NCI-H2171 (cell line): ENCODE results near the gene TMEM259.

Source experiments
- DNase-seq: peaks from one replicate; lab custom pipeline; 2025; lab: John Stamatoyannopoulos, UW

The TMEM259 gene

DNA sequence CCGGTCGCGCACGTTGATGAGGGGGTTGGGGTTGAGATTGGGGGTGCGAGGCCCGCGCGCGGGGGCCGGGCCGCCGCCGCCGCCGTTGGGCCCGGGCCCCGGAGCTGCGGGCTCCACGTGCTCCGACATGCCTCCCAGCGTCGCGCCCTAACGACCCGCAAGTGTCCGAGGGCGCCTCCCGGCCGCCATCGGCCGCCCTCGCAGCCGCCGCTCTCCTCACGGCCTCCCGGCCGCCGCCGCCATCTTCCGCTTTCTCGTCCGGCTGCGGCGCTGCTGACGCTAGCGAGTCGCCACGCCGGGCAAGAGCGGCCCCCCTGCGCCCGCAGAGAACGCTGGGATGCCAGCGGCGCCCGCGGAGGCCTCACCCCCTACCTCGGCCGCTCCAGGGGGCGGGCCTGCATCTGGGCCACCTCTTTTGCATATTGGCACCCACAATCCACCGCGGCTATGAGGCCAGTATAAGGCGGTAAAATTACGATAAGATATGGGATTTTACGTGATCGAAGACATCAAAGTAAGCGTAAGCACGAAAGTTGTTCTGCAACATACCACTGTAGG is at the start of gene TMEM259:
Gene TMEM259, minus strand, starts transcription at position 256 of the 558 bp plus-strand sequence. Its CDS starts 127 bp downstream, at position 129.
- DNase-seq = peak; percentile 96

DNA sequence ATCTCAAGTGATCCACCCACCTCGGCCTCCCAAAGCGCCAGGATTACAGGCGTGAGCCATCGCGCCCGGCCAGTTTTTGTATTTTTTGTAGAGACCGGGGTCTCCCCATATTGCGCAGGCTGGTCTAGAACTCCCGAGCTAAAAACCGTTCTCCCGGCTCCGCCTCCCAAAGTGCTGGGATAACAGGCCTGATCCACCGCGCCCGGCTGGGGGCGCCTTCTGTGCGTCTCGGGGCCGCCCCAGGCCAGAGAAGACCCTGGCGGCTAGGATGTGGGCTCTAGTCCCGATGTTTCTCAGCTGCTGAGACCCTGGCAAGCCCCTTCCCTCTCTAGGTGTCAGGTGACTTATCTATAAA is 49.6 kb upstream of the TMEM259 start:
- DNase-seq = no peak

DNA sequence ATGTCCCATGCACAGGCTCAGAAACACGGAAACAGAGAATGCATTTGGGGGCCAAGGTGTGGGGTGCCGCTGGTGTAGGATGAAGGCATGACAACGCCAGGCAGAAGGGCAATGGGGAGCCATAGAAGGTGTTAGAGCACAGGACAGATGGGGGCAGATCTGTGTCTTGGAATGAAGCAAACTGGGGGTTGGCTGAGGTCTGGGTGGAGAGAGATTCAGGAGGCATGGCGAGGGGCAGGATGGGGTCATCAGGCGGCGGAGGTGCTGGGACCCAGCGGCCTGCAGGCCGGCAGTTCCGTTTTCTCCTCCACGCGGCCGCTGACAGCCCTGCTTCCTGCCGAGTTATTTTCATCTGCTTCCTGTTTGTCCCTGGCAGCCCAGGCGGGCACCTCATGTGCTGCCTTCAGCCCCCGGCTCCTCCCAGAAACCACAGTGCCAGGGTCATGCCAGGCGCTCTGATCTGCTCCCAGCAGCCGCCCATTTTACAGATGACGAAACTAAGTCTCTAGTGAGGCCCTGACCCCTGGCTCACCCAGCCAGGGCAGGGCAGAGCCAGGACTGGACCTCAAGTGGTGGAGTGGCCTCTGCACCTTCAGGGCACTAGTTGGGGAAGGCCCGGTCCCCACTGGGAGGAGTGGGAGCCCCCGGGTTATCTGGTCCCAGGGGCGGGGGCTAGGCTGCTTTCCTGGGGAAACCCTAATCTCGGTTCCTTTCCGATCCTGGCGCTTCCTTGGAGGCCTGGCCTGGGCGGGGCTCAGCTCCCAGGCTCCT is 48.3 kb upstream of the TMEM259 start:
- DNase-seq = no peak

DNA sequence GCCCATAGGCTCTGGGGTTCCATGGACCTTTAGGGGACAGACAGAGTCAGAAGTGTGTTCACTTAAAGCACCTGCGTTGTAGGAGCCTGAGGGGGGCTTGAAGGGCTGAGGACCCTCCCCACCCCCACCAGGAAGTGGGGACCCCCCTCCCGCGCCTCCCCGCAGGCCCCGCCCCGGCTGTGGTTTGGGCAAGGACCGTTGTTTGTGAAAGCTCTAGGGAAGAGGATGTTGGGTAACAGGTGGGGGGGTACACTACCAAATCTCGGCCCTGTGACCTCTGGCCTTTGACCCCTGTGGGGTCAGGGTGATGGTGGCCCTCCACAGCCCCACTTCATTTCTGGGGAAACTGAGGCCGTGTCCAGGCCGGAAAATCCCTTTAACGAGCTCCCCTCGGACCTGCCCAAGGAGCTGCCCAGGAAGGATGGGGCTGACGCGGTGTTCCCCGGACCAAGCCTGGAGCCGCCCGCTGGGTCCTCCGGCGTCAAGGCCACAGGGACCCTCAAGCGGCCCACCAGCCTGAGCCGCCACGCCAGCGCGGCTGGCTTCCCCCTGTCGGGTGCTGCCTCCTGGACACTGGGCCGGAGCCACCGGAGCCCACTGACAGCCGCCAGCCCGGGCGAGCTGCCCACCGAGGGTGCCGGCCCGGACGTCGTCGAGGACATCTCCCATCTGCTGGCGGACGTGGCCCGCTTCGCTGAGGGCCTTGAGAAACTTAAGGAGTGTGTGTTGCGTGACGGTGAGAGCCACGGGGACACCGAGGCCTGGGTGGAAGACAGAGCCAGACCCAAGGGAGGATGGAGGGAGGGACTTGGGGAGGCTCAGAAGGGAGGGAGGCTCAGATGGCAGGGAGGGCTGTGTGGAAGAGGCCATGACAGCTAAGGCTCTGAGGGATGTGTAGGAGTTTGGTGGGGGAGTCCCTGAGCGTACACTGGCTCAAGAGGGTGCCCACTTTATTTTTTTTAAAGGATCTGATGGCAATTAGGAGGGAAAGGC is 47.4 kb upstream of the TMEM259 start:
- no peak for DNase-seq

DNA sequence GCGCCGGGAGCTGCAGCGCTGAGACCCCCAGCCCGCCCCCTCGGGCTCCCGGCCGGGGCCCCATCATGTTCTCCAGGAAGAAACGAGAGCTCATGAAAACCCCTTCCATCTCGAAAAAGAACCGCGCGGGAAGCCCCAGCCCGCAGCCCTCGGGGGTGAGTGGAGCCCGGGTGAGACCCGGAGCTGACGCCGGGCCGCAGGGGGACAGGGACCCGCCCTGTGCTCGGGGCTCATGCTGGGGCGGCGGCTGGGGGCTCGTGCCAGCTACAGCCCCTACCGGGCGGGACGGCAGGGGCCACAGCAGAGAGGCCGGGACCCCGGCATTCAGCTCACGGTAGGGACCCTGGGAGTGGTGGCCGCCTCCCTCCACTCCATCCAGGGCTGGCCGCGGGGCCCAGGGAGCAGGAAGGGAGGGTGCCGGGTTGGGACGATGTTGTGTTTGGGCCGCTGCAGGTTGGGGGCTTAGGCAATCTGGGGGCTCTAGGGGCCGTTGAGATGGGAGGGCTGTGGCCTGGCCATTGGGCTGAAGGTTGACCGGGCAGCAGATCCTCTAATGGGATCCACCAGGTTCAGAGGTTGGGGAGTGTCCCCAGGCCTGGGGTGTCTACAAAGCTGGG is 46.5 kb upstream of the TMEM259 start:
- DNase-seq = no peak

DNA sequence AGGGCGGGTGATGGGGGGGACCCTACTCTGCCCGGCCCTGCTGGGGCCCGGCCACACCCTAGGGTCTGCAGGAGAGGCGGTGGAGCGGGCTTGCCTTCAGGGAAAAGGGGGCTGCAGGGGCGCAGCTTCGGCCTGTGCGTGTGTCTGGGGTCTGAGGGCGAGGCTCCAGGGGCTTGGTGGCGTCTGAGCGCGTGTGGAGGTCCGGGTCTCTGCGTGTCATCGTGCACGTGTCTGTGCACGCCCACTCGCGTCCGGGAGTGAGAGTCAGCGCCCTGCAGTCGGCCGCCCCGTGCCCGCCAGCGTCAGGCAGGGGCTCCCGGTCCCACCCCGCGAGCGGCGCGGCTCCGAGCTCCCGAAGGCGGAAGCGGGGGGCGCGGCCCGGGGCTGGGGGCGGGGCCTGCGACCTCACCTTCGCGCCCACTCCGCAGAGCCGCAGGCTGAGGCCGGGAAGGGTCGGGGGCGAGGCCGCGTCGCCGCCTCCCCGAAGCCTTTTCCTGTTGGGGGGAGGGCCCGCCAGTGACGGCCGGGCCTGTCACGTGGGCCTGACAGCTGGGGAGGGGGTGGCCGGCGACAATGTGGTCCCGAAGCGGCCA is 45.9 kb upstream of the TMEM259 start, which contains the start of gene ARHGAP45:
Gene ARHGAP45, plus strand, starts transcription at position 420 of the 593 bp plus-strand sequence. CDS start 239 bp downstream, outside the sequence.
- DNase-seq = no peak

DNA sequence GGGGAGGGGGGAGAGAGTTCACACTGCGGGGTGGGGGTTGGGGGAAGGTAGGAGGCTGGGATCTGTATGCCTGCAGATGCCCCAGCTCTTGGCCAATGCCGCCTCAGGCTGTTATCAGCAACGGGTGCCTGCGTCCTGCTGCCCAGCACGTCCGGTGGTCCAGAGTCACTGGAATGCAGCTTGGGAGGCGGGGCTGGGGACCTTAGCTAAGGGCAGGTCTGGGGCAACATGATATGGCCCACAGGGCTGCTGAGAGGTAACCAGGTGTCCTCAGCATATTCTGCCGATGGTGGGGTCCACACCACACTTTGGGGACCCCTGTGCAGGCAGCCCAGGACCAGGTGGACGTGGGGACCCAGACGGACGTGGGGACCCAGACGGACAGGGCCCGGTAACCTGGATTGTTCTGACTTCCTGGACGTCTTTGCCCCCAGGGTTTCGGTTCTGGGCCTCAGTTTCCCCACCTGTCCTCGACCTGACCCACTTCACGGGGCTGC is 45.4 kb upstream of the TMEM259 start:
- DNase-seq = no peak

DNA sequence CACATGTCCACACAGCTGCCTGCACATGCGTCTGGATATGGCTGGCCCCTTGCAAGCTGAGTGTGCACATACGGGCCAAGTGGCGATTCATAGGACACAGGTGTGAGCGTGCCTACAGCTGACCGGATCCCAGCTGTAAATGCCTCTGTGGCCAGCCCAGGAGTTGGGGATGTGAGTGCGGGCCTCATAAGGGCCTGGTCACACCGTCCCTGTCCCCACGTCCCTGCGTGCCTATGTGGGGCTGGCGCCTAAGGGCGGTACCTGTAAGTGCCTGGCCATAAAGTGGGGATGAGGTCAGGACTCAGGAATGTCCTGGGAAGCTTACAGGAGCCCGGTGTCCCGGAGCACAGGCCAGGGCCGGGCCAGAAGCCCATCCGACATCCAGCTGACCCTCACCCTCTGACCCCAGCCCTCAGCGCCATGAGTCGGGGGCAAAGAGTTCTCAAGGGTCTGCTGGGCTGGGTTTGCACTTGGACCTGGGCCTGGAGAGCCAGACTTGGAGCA is 44.7 kb upstream of the TMEM259 start:
- no peak for DNase-seq

DNA sequence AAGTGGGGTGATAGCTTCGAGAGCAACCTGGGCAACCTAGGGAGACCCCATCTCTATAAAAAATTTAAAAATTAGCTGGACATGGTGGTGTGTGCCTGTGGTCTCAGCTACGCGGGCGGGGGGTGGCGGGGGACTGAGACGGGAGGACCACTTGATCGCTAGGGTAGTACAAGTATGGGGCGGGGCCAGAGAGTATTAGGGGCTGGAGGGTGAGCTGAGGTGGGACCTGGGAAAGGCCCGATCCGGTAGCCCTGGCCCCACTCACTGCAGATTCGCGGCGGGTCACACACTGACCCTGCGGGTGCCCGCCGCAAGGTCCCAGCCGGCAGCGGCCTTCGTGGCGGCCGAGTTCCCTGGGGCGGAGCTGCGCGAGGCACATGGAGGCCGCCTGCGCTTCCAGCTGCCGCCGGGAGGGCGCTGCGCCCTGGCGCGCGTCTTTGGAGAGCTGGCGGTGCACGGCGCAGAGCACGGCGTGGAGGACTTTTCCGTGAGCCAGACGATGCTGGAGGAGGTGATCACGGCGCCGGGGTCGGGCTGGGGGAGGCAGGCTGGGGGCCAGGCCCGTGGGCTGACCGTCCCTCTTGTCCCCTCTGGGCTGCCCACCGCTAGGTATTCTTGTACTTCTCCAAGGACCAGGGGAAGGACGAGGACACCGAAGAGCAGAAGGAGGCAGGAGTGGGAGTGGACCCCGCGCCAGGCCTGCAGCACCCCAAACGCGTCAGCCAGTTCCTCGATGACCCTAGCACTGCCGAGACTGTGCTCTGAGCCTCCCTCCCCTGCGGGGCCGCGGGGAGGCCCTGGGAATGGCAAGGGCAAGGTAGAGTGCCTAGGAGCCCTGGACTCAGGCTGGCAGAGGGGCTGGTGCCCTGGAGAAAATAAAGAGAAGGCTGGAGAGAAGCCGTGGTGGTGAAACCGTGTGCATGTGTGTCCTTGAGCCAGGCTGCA is 44.0 kb upstream of the TMEM259 start:
- peak; percentile 67 for DNase-seq

DNA sequence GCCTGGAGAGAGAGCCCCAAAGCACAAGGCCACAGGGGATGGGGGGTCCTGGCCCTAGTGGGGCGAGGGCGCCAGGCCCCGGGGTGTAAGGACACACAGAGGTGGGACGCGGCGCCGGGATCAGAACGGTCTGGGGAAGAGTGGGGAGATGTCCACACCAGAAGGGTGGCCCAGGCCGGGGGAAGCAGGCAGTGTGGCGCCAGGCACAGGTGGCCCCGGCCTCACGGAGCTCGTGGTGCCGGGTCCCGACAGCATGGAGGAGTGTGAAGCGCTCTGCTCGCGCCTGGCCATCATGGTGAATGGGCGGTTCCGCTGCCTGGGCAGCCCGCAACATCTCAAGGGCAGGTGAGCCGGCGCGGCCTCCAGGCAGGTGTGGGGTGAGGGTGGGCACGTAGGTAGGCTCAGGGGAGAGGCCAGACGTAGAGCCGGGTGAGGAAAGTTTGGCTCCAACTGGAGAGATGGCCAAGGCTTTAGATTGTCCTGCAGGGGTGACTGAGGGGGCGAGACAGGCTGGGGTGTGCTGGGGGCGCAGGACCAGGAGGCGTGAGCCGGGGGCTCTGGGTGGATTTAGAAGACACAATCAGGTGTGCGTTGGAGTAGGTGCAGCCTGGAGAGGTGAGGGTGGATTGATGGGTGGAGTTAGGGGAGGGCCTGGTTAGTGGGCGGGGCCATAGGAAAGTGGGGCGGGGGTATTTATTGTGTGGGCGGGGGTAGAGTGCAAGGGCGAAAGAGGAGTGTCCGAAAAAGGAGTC is 43.2 kb upstream of the TMEM259 start:
- DNase-seq = no peak

DNA sequence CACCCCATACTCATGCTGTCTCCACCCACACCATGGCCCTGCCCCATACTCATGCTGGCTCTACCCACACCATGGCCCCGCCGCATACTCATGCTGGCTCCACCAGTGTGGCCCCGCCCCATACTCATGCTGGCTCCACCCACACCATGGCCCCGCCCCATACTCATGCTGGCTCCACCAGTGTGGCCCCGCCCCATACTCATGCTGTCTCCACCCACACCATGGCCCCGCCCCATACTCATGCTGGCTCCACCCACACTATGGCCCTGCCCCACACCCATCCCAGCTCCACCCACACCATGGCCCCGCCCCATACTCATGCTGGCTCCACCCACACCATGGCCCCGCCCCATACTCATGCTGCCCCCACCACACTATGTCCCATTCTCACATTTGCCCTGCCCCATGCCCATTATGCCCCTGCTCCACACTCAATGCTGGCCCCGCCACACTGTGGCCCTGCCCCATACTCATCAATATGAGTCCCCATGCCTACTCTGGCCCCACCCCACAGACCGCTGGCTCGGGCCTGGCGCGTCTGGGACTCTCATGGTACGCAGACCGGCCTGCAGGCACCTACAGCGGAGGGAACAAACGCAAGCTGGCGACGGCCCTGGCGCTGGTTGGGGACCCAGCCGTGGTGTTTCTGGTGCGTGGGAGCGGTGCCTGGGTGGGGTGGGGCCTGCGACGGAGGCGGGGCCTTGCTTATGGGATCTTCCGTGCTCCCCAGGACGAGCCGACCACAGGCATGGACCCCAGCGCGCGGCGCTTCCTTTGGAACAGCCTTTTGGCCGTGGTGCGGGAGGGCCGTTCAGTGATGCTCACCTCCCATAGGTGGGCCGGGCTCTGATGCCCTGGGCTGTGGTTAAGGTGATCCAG is 42.3 kb upstream of the TMEM259 start:
- no peak for DNase-seq

DNA sequence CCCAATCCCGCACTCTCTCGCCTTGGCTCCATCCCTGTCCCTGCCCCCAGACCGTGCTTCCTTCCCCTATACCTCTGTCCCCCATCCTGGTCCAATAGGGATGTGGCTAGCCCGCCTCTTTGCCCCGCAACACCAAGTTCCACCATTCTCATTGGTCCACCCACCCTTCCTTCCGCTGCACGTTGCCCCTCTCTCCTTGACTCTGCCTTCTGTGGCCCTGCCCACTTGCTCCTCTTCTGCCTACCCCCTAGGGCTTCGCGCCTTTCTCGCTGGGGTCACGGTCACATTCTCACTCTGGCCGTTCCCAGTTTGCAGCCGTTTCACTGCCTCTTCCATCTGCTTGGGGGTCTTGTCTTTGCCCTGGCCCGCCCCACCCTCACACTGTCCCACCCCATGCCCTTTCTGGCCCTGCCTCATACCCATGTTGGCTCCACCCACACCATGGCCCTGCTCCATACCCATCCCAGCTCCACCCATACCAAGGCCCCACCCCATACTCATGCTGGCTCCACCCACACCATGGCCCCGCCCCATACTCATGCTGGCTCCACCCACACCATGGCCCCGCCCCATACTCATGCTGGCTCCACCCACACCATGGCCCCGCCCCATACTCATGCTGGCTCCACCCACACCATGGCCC is 41.6 kb upstream of the TMEM259 start:
- no peak for DNase-seq

DNA sequence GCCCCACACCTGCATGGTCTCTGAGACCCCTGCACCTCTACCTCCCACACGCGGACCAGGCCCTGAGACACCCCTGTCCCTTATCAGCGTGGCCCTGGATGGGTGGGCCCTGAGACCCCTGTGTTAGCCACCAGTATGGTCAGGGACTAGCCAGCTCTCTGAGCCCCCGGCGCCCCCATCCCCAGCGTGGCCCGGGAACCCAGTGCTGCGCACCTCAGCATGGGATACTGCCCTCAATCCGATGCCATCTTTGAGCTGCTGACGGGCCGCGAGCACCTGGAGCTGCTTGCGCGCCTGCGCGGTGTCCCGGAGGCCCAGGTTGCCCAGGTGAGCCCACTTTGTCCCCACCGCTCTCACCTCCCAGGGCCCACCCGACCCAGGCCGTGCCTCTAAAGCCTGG is 41.1 kb upstream of the TMEM259 start:
- no peak for DNase-seq

DNA sequence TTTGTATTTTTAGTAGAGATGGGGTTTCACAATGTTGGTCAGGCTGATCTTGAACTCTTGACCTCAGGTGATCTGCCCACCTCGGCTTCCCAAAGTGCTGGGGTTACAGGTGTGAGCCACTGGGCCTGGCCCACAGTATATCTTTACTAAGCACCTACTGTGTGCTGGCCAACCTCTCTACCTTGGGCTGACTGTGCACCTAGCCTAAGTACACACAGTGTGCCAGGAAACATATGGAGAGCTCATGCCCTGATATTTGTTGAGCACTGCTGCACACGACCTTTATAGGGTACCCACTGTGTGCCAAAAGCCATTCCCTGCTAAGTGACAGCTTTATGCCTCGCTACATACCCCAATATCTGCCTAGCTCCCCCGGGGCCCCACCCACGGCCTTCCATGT is 39.8 kb upstream of the TMEM259 start:
- DNase-seq = no peak

DNA sequence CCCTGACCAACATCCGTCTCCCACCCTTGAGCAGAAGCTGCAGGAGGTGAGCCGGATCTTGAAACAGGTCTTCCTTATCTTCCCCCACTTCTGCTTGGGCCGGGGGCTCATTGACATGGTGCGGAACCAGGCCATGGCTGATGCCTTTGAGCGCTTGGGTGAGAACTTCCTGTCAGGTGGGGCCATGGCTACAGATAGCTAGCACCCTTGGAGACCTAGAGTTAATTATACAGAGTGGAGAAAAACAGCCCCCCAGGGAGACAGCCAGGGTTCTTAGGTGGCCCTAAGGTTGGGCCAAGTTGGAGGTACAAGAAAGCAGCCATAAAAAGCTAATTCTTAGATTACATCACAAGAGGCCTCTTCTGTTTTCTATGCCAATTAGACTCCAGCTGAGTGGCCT is 37.2 kb upstream of the TMEM259 start:
- DNase-seq = no peak

DNA sequence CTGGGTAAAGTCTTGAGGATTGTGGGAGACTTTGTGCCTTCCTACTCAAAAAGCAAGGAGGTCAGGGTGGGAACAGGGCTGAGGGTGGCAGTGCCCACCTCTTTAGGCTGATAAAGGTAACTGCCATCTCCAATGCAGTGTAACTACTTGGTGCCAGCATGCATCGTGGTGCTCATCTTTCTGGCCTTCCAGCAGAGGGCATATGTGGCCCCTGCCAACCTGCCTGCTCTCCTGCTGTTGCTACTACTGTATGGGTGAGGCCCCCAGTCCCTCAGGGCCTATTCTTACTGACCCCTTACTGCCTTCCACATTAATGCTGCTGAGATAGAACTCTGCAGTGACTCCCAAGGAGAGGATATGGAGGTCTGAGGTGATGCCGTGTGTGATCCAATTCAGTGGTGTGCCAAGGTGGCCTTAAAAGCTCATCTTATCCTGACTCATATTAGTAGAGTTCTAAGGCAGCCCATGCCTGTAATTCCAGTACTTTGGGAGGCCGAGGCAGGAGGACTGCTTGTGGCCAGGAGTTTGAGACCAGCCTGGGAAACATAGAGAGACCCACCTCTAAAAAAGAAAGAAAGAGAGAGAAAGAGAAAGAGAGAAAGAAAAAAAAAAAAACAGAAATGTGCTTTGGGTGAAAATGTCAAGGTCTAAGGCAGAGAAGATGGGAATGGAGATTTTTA is 36.4 kb upstream of the TMEM259 start:
- peak; percentile 70 for DNase-seq

DNA sequence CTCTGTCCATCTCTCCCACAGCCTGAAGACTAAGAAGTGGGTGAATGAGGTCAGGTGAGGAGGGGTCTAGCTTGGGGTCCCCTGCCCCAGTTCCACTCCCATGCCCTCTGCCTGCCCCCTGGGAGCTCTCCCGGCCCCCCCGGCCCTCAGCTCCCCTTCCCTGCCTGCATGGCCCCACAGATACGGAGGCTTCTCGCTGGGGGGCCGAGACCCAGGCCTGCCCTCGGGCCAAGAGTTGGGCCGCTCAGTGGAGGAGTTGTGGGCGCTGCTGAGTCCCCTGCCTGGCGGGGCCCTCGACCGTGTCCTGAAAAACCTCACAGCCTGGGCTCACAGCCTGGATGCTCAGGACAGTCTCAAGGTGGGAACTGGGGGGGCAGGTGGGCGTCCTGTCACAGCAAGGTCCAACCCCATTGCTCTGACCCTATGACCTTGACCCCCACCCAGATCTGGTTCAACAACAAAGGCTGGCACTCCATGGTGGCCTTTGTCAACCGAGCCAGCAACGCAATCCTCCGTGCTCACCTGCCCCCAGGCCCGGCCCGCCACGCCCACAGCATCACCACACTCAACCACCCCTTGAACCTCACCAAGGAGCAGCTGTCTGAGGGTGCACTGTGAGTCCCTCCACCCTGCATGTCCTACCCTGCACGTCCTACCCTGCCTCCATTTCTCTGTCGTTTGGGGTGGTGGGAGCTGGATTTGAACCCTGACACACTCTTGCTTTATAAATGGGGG is 35.1 kb upstream of the TMEM259 start:
- DNase-seq = no peak
